ENCODE data around the gene USP32. TPM values are rescaled to one million over a fixed set of nuclear protein-coding genes. Genes with fewer than 3 reads are reported as not detected.
"Not testable (repeated sequence)": the region's sequence is repeated elsewhere in the genome, so short reads cannot be mapped to it uniquely, and the experiment has no call there.

The USP32 gene
- total RNA-seq, 3 donors from 2014 or later = 20.1 to 22.0 (median 20.9) TPM

DNA sequence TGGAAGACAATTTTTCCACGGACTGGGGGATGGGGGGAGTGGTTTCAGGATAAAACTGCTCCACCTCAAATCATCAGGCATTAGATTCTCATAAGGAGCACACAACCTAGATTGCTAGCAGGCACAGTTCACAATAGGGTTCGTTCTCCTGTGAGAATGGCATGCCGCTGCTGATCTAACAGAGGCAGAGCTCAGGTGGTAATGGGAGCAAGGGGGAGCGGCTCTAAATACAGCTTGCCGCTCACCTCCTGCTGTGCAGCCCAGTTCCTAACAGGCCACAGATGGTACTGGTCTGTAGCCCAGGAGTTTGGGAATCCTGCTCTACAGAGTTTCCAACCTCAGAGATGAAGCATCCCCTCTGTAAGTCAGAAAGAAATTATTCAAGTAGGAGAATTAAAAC lies 215.2 kb downstream of the USP32 start:
- H3K27me3 Mint-ChIP-seq (ENCODE audit: low read depth); H3K9me3 Mint-ChIP-seq; ATAC-seq; H3K4me1 Mint-ChIP-seq (ENCODE audit: low read depth); DNase-seq; H3K4me3 Mint-ChIP-seq: not testable (repeated sequence)
- H3K36me3 Mint-ChIP-seq (ENCODE audit: insufficient read depth) = peaks cover 12% of the 10 kb centered on the region

DNA sequence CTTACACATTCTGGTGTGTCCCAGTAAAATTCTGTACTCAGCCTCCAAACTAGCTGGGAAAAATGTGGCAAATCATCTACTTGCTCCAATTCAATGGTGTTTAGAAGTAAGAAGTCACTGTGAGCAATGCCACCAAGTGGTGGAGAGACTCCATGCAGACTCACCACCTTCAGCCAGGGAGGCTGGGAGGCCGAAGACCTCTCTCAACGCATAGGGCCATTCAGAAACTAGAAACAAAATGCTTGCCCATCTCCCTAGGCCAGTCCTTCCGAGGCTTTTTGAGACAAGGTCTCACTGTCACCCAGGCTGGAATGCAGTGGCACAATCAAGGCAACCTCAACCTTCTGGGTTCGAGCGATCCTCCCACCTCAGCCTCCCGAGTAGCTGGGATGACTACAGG lies 217.2 kb downstream of the USP32 start:
- ATAC-seq = not testable (repeated sequence)

DNA sequence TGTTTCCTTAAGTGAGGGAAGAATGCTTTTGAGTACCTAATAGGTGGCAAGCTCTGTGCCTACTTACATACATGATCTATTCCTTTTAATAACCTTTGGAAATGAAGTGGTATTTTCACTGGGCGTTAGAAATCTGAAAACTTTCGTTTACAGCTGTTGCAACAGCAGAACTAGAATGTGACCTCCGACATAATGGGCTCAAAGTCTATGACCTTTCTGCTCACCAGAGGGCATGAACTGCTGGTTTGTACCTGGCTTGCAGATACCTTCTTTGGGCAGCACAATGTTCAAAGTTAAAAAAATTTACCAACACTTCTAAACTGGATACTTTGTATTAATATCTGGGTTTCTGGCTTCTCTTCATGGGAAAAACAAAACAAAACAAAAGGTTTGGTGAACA lies 217.9 kb downstream of the USP32 start:
- Mint-ChIP-seq H3K9me3 (no peaks in the 10 kb centered on the region), H3K4me1 (ENCODE audit: low read depth) (peaks cover 12% of the 10 kb centered on the region), H3K27me3 (ENCODE audit: low read depth) (no peaks in the 10 kb centered on the region), H3K4me3 (no peak overlapping the region), H3K36me3 (ENCODE audit: insufficient read depth) (peaks cover under 1% of the 10 kb centered on the region)
- DNase-seq (no peak), ATAC-seq (no peak)

More for the DNA sequence above, 217.2 kb downstream of the USP32 start:
- H3K4me1 Mint-ChIP-seq (ENCODE audit: low read depth) = peaks cover 12% of the 10 kb centered on the region
- H3K4me3 Mint-ChIP-seq; DNase-seq; H3K27me3 Mint-ChIP-seq (ENCODE audit: low read depth); H3K9me3 Mint-ChIP-seq; H3K36me3 Mint-ChIP-seq (ENCODE audit: insufficient read depth): not testable (repeated sequence)

DNA sequence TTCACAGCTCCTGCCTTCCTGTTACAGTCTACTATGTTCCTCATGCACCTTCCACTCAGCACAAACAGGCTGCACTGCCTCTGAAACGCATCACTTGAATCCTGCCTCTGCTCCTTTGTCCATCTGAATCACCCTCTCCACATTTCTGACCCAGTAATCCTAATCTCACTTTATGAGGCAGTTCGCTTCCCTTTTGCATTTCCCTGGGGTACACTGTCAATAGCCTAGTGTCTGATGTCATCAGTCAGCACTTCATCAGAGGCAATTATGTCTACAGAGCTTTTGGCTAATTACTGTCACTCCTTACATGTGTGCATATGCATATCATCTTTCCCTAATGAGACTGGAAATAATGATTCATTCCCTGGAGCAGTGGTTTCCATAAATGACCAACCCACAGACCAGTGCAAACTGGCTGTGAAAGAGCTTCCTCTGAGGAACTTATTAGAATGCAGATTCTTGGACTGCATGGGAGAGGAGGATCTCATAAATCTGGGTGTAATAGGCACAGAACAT lies 218.6 kb downstream of the USP32 start:
- ATAC-seq (no peak), DNase-seq (no peak)
- H3K9me3 Mint-ChIP-seq = no peaks in the 10 kb centered on the region
- no peaks in the 10 kb centered on the region for H3K36me3 Mint-ChIP-seq (ENCODE audit: insufficient read depth)
- no peak overlapping the region for H3K4me3 Mint-ChIP-seq
- H3K4me1 Mint-ChIP-seq (ENCODE audit: low read depth) = peaks cover 12% of the 10 kb centered on the region
- no peaks in the 10 kb centered on the region for H3K27me3 Mint-ChIP-seq (ENCODE audit: low read depth)

DNA sequence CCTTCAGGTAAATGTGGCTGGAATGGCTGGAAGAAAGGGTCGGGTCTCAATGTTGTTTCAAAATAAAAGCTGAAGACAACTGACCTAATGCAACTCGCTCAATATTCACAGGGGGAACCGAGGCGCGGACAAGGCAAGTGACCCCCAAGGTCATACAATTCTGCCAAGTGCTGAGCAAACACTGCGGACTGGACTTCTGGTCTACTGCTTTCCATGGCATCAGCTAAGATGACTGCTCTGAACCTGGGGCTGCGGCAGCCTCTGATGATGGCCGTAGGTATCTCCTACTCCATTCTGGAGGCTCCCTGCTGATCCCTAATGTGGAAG lies 220.2 kb downstream of the USP32 start:
- ATAC-seq (no peak), DNase-seq (no peak)
- Mint-ChIP-seq H3K4me1 (ENCODE audit: low read depth) (peaks cover 12% of the 10 kb centered on the region), H3K9me3 (no peaks in the 10 kb centered on the region), H3K4me3 (no peak overlapping the region), H3K27me3 (ENCODE audit: low read depth) (no peaks in the 10 kb centered on the region), H3K36me3 (ENCODE audit: insufficient read depth) (no peaks in the 10 kb centered on the region)

DNA sequence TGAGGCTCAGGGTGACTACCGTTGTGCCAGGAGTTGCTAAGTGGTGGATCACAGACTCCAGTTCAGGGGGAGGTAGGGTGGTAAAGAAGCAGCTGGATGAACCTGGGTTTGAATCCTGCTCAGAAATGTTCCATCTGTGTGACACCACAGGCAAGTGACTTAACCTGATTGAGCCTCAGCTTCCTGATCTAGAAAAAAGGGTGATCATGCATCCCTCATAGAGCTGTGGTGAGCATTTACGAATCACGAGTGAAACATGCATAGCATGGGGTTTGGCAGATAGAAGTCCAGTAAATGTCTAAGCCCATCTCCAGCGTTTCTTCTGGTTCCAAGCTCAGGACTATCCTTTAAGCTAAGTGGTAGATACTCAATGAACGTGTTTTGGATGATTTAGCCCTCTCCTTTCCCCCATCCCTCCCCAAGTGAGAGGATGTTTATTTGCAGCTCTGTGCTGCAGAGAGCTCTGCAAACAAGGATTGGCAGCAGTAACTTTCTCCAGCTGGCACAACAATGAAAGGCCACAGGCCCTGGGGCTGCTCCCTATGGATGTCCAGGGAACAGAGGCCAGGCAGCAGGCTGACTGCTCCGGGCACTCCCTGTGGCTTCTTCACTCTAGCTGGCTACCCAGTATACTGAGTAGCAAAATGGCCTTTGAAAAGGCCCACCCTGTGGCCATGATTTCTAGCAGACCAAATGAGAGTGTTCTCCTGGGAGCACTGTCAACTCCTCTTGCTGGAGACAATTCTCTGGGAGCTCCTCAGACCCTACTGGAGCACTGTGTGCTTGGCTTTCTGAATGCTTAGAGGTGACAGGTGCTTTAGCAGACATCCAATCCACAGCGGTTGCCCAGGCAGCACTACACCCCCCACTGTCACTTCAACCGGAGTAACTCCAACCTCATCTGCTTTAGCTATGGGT lies 220.8 kb downstream of the USP32 start:
- H3K4me1 Mint-ChIP-seq (ENCODE audit: low read depth) = peaks cover 15% of the 10 kb centered on the region
- ATAC-seq = no peak
- H3K4me3 Mint-ChIP-seq = no peak overlapping the region
- H3K9me3 Mint-ChIP-seq = no peaks in the 10 kb centered on the region
- no peaks in the 10 kb centered on the region for H3K27me3 Mint-ChIP-seq (ENCODE audit: low read depth)
- H3K36me3 Mint-ChIP-seq (ENCODE audit: insufficient read depth) = no peaks in the 10 kb centered on the region
- DNase-seq = no peak

DNA sequence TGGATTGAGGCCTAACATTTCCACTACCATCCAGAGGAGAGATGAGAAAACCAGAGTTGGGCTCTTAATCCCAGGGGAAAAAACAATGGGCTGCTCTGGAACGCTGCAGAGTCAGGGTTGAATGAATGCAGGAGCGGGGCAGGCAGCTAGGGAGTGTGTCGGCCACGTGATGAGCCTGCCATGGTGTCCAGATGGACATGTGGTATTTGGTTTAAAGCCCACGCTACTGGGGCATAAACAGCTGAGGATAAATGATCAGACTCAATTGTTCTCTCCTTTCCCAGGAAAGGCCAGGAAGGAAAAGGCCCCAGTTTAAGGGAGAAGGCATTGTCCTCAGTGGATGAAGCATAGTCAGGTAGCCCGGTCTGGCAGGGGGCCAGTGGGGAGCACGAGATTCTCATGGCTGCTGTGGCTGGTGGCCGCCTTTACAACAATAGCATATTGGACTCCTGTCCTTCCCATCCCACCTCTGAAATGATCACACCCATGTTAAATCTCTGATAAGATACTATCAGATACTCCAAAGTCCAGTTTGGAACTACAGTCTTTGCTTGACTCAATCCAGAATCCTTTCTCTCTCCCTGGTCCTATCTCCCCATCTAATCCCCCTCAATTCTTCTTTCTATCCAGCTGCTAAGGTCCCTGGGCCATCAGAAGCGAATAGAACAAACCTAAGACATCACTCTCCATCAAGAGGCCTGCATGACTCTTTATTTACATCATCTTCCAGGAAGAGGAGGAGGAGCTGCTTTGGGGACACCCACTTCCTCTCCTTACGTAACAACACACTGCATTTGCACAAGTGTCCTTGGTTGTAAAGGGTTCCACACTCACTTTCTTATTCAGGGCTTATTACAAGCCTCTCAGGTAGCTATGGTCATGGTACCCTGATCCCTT lies 221.8 kb downstream of the USP32 start:
- ATAC-seq (no peak), DNase-seq (no peak)
- peaks cover 20% of the 10 kb centered on the region for H3K4me1 Mint-ChIP-seq (ENCODE audit: low read depth)
- no peaks in the 10 kb centered on the region for H3K27me3 Mint-ChIP-seq (ENCODE audit: low read depth)
- H3K36me3 Mint-ChIP-seq (ENCODE audit: insufficient read depth) = no peaks in the 10 kb centered on the region
- no peak overlapping the region for H3K4me3 Mint-ChIP-seq
- H3K9me3 Mint-ChIP-seq = no peaks in the 10 kb centered on the region

DNA sequence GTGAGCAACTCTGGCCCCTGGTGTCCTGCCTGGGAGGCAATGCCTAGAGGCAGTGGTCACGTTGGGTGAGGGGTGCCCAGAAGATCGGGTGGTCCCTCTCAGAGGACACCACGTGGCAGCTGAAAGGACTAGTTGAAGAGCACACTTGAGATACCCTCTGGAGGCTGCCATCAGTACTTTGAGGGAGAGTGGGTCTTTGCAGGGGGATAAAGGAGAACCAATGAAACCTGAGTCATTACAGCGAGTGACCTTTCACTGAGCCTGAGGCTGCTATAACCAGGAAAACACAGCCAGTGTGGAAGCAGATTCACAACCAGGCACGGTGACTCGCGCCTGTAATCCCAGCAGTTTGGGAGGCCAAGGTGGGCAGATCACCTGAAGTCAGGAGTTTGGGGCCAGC lies 223.3 kb downstream of the USP32 start:
- Mint-ChIP-seq H3K4me1 (ENCODE audit: low read depth) (peaks cover 20% of the 10 kb centered on the region), H3K9me3 (no peaks in the 10 kb centered on the region), H3K4me3 (no peak overlapping the region), H3K36me3 (ENCODE audit: insufficient read depth) (no peaks in the 10 kb centered on the region), H3K27me3 (ENCODE audit: low read depth) (no peaks in the 10 kb centered on the region)
- DNase-seq (no peak), ATAC-seq (no peak)

DNA sequence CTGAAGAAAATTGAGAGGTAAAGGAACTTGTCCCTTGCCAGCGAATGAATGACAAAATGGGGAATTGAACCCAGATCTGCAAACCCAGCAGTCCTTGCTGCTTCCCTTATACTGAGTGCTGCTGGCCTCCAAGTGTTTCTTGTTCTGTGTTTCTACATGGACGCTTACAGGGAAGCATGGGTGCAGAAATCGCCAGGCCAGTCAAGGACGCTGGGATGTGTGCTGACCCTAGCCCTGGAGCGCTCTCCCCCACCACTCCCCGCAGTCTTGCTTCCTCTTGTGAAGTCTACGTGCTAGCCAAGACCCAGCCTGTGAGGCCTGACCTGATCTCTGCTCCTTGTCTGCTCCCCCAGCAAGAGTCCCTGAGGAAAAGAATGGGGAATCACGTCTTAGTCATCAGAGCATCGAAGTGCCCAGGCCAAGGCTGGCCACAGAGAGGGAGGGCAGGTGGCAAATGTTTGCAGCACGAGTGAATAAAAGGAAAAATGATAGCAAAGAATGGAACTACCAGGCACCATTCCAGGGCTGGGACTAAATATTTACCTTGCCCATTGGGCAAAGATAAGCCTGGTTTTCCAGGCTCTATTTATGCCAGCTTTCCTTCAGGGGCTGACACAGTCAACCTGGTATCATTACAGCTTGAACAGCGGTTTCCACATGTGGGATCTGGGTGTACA lies 224.7 kb downstream of the USP32 start:
- peaks cover 20% of the 10 kb centered on the region for H3K4me1 Mint-ChIP-seq (ENCODE audit: low read depth)
- no peak overlapping the region for H3K4me3 Mint-ChIP-seq
- no peaks in the 10 kb centered on the region for H3K36me3 Mint-ChIP-seq (ENCODE audit: insufficient read depth)
- DNase-seq (no peak), ATAC-seq (no peak)
- H3K27me3 Mint-ChIP-seq (ENCODE audit: low read depth) = no peaks in the 10 kb centered on the region
- H3K9me3 Mint-ChIP-seq = no peaks in the 10 kb centered on the region

DNA sequence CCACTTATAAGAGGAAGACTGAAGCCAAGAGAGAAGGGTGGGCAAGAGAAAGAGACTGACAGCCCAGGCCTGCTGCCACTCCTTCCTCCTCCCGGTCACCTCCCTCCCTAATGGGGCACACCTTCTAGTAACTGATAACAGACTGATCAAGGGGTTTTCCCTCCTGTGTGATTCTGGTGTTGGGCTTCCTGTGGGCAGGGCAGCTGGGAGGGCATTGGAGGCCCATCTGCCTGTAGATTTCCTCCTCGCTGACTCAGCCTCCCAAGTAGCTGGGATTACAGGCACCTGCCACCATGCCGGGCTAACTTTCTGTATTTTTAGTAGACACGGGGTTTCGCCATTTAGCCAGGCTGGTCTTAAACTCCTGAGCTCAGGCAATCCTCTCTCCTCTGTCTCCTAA lies 226.0 kb downstream of the USP32 start:
- ATAC-seq = peak; percentile 52 to 65
- H3K4me3 Mint-ChIP-seq = no peak overlapping the region
- no peak for DNase-seq
- H3K27me3 Mint-ChIP-seq (ENCODE audit: low read depth) = peaks cover 3% of the 10 kb centered on the region
- H3K9me3 Mint-ChIP-seq = no peaks in the 10 kb centered on the region
- no peaks in the 10 kb centered on the region for H3K36me3 Mint-ChIP-seq (ENCODE audit: insufficient read depth)
- H3K4me1 Mint-ChIP-seq (ENCODE audit: low read depth) = peaks cover 20% of the 10 kb centered on the region

DNA sequence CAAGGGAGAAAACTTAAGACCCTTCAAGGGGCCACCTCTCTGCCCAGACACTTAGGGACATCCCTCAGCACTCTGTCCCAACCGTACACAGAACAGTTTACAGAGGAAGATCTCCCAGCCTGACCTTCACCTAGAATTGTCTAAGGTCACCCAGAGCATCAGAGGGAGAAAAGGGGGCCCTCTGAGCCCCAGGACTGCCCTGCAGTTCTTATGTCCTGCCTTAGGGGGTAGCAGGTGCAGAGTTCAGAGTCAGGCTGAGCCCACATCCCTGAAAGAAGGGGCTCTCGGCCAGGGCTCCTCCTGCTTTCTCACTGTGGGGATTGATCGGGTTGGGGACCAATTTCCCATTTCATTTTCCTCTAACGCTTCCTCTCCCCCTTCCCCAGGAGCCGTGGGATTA lies 226.7 kb downstream of the USP32 start:
- peaks cover 8% of the 10 kb centered on the region for H3K27me3 Mint-ChIP-seq (ENCODE audit: low read depth)
- no peak for DNase-seq
- no peaks in the 10 kb centered on the region for H3K9me3 Mint-ChIP-seq
- H3K4me3 Mint-ChIP-seq = no peak overlapping the region
- no peaks in the 10 kb centered on the region for H3K36me3 Mint-ChIP-seq (ENCODE audit: insufficient read depth)
- peaks cover 13% of the 10 kb centered on the region for H3K4me1 Mint-ChIP-seq (ENCODE audit: low read depth)
- ATAC-seq = no peak

DNA sequence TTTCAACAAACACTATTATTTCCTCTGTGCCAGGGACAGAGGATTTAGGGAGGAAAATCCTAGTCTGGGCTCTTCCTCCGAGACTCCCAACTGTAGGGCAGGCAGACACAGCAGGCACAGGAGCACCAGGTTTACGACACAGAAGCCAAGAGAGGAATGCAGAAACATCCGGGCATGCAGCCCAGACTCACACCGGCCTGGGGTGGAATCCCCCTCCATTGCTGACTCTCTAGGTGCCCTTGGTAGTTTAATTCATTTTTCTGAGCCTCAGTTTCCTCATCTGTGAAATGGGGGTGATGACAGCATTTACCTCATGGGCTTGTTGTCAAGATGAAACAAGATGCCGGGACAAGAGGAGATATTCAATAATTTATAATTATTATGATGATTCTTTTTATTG lies 227.2 kb downstream of the USP32 start:
- Mint-ChIP-seq H3K27me3 (ENCODE audit: low read depth) (peaks cover 12% of the 10 kb centered on the region), H3K9me3 (no peaks in the 10 kb centered on the region), H3K4me3 (no peak overlapping the region), H3K36me3 (ENCODE audit: insufficient read depth) (no peaks in the 10 kb centered on the region), H3K4me1 (ENCODE audit: low read depth) (peaks cover 8% of the 10 kb centered on the region)
- ATAC-seq (no peak), DNase-seq (no peak)

DNA sequence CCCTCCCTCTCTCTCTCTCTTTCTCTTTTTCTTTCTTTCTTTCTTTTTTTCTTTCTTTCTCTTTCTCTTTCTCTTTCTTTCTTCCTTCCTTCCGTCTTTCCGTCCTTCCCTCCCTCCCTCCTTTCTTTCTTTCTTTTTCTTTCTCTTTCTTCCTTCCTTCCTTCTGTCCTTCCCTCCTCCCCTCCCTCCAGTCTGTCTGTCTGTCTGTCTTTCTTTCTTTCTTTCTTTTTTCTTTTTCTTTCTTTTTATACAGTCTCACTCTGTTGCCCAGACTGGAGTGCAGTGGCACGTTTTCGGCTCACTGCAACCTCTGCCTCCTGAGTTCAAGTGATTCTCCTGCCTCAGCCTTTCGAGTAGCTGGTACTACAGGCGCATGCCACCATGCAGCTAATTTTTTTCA lies 227.8 kb downstream of the USP32 start:
- no peaks in the 10 kb centered on the region for H3K36me3 Mint-ChIP-seq (ENCODE audit: insufficient read depth)
- H3K9me3 Mint-ChIP-seq = no peaks in the 10 kb centered on the region
- DNase-seq (no peak), ATAC-seq (no peak)
- H3K4me3 Mint-ChIP-seq = no peak overlapping the region
- peaks cover 8% of the 10 kb centered on the region for H3K4me1 Mint-ChIP-seq (ENCODE audit: low read depth)
- peaks cover 14% of the 10 kb centered on the region for H3K27me3 Mint-ChIP-seq (ENCODE audit: low read depth)

DNA sequence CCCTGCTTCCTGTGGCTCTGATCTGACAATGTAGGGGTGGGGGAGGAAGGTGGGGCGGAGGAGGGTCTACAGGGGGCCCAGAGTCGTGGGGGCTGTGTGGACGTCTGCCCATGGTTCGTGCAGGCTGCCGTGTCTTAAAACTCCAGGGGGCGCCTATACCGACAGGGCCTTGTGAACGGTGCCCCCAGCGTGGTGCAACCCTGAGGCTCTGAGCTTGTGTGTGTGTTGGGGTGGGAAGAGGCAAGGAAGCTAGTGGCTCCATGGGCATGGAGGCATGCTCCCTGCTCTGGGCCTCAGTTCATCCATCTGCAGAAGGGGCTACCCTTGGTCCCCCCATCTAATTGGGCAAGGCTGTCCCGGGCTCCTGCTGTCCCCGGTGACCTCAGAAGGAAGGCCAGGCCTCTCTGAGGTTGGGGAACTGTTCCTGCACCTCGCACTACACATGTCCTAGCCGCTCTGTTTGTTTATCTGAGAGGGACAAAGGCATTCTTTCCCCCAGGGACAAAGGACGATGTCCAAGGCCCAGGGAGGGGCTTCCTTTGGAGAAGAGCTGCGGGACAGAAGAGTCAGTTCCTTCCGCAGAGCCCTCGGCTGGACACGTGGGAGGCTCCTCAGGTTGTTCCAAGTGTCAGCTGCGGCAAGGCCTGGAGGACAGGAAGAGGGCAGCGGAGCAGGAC lies 228.7 kb downstream of the USP32 start:
- Mint-ChIP-seq H3K9me3 (no peaks in the 10 kb centered on the region), H3K4me1 (ENCODE audit: low read depth) (peaks cover 8% of the 10 kb centered on the region), H3K27me3 (ENCODE audit: low read depth) (peaks cover 21% of the 10 kb centered on the region), H3K4me3 (no peak overlapping the region), H3K36me3 (ENCODE audit: insufficient read depth) (no peaks in the 10 kb centered on the region)
- ATAC-seq (no peak), DNase-seq (no peak)

Data from activated T-cell treated with anti-CD3 and anti-CD28 coated beads, Interleukin-2, amount 50 U/mL, for 4 hours (primary cell).